ENCODE results near the gene EREG.

DNA sequence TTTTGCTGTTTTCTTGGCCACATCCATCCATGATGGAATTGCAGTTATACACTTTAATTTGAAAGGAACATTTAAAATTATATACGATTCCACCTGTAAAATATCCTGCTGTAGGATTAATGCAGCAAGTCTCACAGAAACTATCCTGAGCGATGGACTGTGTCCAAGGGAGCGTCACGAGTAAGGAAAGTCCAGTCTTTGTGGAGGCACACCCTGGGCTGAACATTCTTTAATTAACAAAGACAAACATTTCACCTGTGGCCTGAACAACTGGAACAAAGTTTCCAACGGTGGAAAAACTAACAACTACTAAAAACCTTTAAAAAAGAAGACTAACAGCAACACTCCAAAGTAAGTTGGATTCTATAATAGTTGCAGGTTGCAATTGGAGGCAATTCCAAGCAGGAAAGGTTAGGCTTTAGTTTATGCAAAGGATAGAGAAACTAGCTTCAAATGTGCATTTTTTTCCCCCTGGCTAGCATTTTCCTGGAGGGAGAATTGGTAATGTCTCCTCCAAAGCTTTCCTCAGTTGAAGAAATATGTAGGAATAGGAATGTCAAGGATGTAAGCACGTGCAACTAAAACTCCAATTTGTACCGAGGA lies 11.0 kb downstream of the EREG start:
- TF ChIP-seq, protein P1, sequence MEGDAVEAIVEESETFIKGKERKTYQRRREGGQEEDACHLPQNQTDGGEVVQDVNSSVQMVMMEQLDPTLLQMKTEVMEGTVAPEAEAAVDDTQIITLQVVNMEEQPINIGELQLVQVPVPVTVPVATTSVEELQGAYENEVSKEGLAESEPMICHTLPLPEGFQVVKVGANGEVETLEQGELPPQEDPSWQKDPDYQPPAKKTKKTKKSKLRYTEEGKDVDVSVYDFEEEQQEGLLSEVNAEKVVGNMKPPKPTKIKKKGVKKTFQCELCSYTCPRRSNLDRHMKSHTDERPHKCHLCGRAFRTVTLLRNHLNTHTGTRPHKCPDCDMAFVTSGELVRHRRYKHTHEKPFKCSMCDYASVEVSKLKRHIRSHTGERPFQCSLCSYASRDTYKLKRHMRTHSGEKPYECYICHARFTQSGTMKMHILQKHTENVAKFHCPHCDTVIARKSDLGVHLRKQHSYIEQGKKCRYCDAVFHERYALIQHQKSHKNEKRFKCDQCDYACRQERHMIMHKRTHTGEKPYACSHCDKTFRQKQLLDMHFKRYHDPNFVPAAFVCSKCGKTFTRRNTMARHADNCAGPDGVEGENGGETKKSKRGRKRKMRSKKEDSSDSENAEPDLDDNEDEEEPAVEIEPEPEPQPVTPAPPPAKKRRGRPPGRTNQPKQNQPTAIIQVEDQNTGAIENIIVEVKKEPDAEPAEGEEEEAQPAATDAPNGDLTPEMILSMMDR (IDR thresholded peaks at IDR 0.05) = no peak
- no peak for TF ChIP-seq EP300 (IDR thresholded peaks at IDR 0.05)
- no peak for TF ChIP-seq POLR2A (IDR thresholded peaks at IDR 0.05)
- TF ChIP-seq POLR2AphosphoS5 (IDR thresholded peaks at IDR 0.05) = no peak

All from suprapubic skin (tissue), 4 donors.